IPS-15b (cell line): ENCODE data around the gene VILL.

Source experiments
- H3K27me3 ChIP-seq: one replicate; pipeline ENCODE4 v1.6.1; 2013; ENCODE audit warnings: low read length; ENCODE audit not compliant: control insufficient read depth, insufficient read depth
- H3K36me3 ChIP-seq: one replicate; pipeline ENCODE4 v1.6.1; 2013; ENCODE audit warnings: low read length; ENCODE audit not compliant: control insufficient read depth, insufficient read depth
- H3K4me1 ChIP-seq: one replicate; pipeline ENCODE4 v1.6.1; 2013; ENCODE audit warnings: mild to moderate bottlenecking, low read length; ENCODE audit not compliant: control insufficient read depth, insufficient read depth
- H3K4me3 ChIP-seq: one replicate; pipeline ENCODE4 v1.5.1; 2013; ENCODE audit warnings: low read depth, low read length
- H3K9ac ChIP-seq: one replicate; pipeline ENCODE4 v1.6.1; 2013; ENCODE audit warnings: low read depth, mild to moderate bottlenecking, low read length
- H3K9me3 ChIP-seq: one replicate; pipeline ENCODE4 v1.6.1; 2013; ENCODE audit warnings: mild to moderate bottlenecking, low read length; ENCODE audit not compliant: control insufficient read depth, insufficient read depth

VILL gene

GRCh38 chr3:37989821-37990480, 635 bp upstream of the VILL start:
- Histone ChIP-seq H3K36me3 (no peaks in the 10 kb centered on the region), H3K9ac (no peak overlapping the region), H3K9me3 (no peaks in the 10 kb centered on the region), H3K4me3 (no peak overlapping the region), H3K4me1 (peaks cover 5% of the 10 kb centered on the region), H3K27me3 (peaks cover 12% of the 10 kb centered on the region)

DNA sequence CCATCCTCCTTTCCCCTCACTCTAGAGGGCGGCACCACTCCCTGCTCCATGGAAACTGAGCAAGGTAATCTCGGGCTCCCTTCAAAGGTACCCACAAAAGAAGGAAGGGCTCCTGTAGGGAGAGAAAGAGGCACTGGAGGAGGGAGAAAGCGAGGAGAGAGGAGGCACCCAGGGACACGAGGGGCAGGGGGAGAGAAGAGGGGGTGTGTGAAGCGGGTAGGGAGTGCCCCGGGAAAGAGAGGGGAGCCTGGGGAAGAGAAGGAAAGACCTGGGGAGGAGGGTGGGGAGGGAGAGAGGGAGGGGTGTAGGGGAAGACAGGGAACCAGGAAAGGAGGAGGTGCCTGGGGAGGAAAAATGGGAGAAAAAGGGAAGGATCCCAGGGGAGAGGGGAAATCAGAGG, 523 bp downstream of the VILL start:
- H3K4me3 ChIP-seq = peak overlapping the region; percentile 26
- peaks cover 5% of the 10 kb centered on the region for H3K4me1 ChIP-seq

GRCh38 chr3:37991823-37992222, 1.2 kb downstream of the VILL start:
- peaks cover 12% of the 10 kb centered on the region for H3K27me3 ChIP-seq
- no peaks in the 10 kb centered on the region for H3K9me3 ChIP-seq
- no peaks in the 10 kb centered on the region for H3K36me3 ChIP-seq
- no peak overlapping the region for H3K9ac ChIP-seq
- no peak overlapping the region for H3K4me3 ChIP-seq
- H3K4me1 ChIP-seq = peaks cover 5% of the 10 kb centered on the region

More for the DNA sequence above, 523 bp downstream of the VILL start:
- no peaks in the 10 kb centered on the region for H3K36me3 ChIP-seq
- H3K27me3 ChIP-seq = peaks cover 12% of the 10 kb centered on the region
- H3K9ac ChIP-seq = no peak overlapping the region
- no peaks in the 10 kb centered on the region for H3K9me3 ChIP-seq

DNA sequence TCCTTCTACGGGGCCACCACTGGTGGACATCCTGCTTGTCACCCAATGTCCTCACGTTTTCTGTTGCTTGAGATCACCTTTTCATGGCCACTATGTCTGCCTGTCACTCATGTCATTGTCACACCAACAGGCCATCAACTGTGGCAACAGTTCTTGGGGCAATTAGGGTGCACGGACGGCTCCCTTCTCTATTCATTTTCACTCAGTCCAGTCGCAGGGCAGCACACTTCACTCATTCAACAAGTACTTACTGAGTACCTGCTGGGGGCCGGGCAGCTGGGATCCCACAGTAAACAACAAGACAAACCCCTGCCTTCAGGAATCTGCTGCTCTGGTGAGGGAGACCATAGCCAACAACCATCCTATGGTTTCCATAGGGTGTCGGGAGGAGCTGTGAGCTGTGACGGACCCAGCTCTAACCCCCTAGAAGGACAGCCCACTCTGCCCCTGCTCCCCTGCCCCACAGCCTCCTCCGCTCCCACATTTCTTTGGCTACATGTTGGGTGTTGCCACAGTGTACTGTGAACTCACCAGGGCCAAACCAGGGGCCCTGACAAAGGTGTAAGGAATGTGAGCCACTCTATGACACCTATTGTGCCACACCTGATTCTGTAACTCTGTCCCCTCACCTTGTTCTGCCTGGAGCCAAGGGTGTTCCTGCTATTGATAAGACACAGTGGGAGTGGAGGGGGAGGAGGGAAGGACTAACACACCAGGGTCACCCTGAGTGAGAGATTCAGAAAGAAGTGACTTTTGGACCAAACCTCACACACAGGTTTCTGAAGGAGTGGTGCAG, 1.9 kb downstream of the VILL start:
- H3K9ac ChIP-seq = no peak overlapping the region
- H3K27me3 ChIP-seq = peaks cover 12% of the 10 kb centered on the region
- peaks cover 5% of the 10 kb centered on the region for H3K4me1 ChIP-seq
- no peaks in the 10 kb centered on the region for H3K36me3 ChIP-seq
- H3K9me3 ChIP-seq = no peaks in the 10 kb centered on the region
- H3K4me3 ChIP-seq = no peak overlapping the region

DNA sequence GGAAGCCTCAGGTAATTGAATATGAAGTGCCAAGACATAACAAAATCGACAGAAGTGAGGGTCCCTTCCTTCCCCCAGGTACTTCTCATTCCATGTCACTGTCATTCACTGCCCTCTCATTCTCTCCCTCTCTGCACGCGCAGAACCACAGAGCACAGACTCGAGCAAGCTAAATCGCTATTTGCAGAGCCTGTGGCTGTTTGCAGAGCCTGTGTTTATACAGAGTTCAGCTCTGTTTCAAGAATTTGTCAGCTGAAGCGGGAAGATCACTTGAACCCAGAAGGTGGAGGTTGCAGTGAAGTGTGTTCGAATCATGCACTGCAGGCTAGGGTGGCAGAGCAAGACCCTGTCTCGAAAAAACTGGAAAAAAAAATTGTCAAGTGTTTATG, 2.5 kb downstream of the VILL start:
- Histone ChIP-seq H3K9ac (no peak overlapping the region), H3K9me3 (no peaks in the 10 kb centered on the region), H3K4me1 (peaks cover 5% of the 10 kb centered on the region), H3K4me3 (no peak overlapping the region), H3K27me3 (peaks cover 13% of the 10 kb centered on the region), H3K36me3 (no peaks in the 10 kb centered on the region)

DNA sequence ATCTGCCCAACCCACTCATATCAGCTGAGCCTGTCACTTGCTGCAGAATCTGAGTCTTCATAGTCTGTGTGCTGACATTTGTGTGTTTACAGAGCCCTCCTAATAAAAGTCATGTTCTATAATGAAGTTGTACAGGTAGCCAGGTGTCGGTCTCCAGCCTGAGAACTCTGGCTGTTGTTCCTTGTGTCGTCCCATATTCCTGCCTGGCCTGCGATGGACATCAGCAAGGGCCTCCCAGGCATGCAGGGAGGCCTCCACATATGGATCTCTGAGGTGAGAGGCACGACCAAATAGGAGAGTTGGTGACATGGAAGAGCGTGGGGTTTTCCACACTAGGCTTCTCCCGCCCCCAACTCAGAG, 2.9 kb downstream of the VILL start:
- Histone ChIP-seq H3K27me3 (peaks cover 16% of the 10 kb centered on the region), H3K9me3 (no peaks in the 10 kb centered on the region), H3K36me3 (no peaks in the 10 kb centered on the region), H3K4me3 (peak overlapping the region; percentile 66), H3K4me1 (peaks cover 5% of the 10 kb centered on the region), H3K9ac (no peak overlapping the region)

DNA sequence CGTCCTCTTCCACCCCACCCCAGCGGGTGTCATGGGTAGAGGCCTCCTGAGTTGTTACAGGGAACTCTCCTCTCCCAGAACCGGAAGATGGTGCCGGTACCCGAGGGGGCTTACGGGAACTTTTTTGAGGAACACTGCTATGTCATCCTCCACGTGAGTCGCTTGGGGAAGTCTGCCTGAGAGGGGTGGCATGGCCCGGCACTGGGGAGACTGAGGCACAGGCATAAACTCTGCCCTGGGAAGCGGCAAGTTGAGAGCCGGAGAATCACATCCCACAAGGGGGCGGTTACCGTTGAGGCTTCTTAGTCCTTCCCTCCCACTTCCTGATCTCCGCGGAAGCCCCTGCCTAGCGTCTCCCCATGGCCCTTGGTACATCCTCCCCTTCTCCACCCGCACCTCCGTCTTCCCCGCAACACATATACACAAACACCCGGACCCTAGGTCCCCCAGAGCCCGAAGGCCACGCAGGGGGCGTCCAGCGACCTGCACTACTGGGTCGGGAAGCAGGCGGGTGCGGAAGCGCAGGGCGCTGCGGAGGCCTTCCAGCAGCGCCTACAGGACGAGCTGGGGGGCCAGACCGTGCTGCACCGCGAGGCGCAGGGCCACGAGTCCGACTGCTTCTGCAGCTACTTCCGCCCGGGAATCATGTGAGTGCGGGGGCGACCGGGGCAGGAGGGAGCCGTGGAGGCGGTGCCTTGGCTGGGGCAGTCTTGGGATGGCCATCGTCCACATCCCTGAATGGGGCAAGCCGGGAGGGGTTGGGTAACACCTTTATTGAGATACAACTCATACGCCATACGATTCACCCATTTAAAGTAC, 3.4 kb downstream of the VILL start:
- H3K4me3 ChIP-seq = peak overlapping the region; percentile 66
- H3K36me3 ChIP-seq = no peaks in the 10 kb centered on the region
- H3K9ac ChIP-seq = peak overlapping the region; percentile 63
- H3K4me1 ChIP-seq = peaks cover 5% of the 10 kb centered on the region
- no peaks in the 10 kb centered on the region for H3K9me3 ChIP-seq
- H3K27me3 ChIP-seq = peaks cover 16% of the 10 kb centered on the region

DNA sequence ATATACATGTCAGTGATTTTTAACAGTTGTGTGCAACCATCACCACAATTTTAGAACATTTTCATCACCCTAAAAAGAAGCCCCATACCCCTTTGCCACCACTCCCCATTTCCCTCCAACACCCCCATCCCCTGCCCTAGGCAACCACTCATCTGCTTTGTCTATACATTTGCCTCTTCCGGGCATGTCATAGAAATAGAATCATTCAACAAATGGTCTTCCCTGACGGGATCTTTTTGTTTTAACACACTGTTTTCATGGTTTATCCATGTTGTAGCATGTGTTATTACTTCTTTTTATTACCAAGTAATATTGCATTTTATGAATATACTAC, 4.0 kb downstream of the VILL start:
- Histone ChIP-seq H3K4me3 (peak overlapping the region; percentile 66), H3K4me1 (peaks cover 5% of the 10 kb centered on the region), H3K27me3 (peaks cover 16% of the 10 kb centered on the region), H3K9me3 (no peaks in the 10 kb centered on the region), H3K36me3 (no peaks in the 10 kb centered on the region), H3K9ac (peak overlapping the region; percentile 63)

- H3K9me3 ChIP-seq = no peaks in the 10 kb centered on the region
- no peak overlapping the region for H3K9ac ChIP-seq
- H3K4me1 ChIP-seq = peaks cover 5% of the 10 kb centered on the region
- peaks cover 12% of the 10 kb centered on the region for H3K27me3 ChIP-seq
- H3K4me3 ChIP-seq = no peak overlapping the region
- no peaks in the 10 kb centered on the region for H3K36me3 ChIP-seq
Measured at GRCh38 chr3:37995652-37996641, 5.4 kb downstream of the VILL start.

- H3K9me3 ChIP-seq = no peaks in the 10 kb centered on the region
- peaks cover 11% of the 10 kb centered on the region for H3K27me3 ChIP-seq
- no peak overlapping the region for H3K4me3 ChIP-seq
- H3K4me1 ChIP-seq = peaks cover 5% of the 10 kb centered on the region
- H3K9ac ChIP-seq = no peak overlapping the region
- no peaks in the 10 kb centered on the region for H3K36me3 ChIP-seq
Measured at GRCh38 chr3:37996785-37997301, 6.3 kb downstream of the VILL start.

DNA sequence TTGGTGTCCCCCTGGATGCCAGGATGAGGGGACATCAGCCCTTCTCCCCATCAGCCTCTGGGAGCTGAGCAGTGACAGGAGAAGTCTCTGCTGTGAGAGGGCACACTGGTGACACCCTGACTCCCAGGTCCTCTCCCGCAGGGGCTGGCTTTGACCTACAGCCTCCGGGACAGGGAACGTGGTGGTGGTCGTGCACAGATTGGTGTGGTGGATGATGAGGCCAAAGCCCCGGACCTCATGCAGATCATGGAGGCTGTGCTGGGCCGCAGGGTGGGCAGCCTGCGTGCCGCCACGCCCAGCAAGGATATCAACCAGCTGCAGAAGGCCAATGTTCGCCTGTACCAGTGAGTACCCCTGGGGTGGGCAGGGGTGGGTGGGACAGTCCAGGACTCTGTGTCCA, 6.8 kb downstream of the VILL start:
- Histone ChIP-seq H3K9me3 (no peaks in the 10 kb centered on the region), H3K4me1 (peaks cover 5% of the 10 kb centered on the region), H3K4me3 (no peak overlapping the region), H3K9ac (no peak overlapping the region), H3K36me3 (no peaks in the 10 kb centered on the region), H3K27me3 (peaks cover 7% of the 10 kb centered on the region)
